Neural progenitor cell (in vitro differentiated cells): Measurements from ENCODE around the gene BMX. TPM values are rescaled to one million over a fixed set of nuclear protein-coding genes. Genes with fewer than 3 reads are reported as not detected.

Experiments
- DNase-seq: peaks from one replicate; pipeline ENCODE4 v3.0.0-alpha.2; 2016; ENCODE audit warnings: low spot score
- H2AFZ ChIP-seq: fragments of 200-600 bp; sonication (generic); replicated peaks from 2 replicates; pipeline ENCODE4 v1.6.1; 2016; ENCODE audit warnings: antibody characterized with exemption
- H3F3A ChIP-seq: fragments of 200-600 bp; sonication (generic); 2 replicates; pipeline ENCODE4 v1.6.1; 2016; ENCODE audit warnings: antibody characterized with exemption, low read depth
- H3K27ac ChIP-seq: fragments of 200-600 bp; sonication (generic); 2 replicates; pipeline ENCODE4 v1.5.1; 2016; ENCODE audit warnings: mild to moderate bottlenecking
- H3K27me3 ChIP-seq: fragments of 200-600 bp; sonication (generic); 2 replicates; pipeline ENCODE4 v1.6.1; 2016; ENCODE audit warnings: mild to moderate bottlenecking, moderate library complexity
- H3K36me3 ChIP-seq: fragments of 200-600 bp; sonication (generic); 2 replicates; pipeline ENCODE4 v1.5.1; 2016
- H3K4me1 ChIP-seq: fragments of 200-600 bp; sonication (generic); 2 replicates; pipeline ENCODE4 v1.6.1; 2016; ENCODE audit warnings: mixed run types
- H3K4me2 ChIP-seq: fragments of 200-600 bp; sonication (generic); 2 replicates; pipeline ENCODE4 v1.6.1; 2016
- H3K4me3 ChIP-seq: fragments of 200-600 bp; sonication (generic); 2 replicates; pipeline ENCODE4 v1.5.1; 2016
- H3K79me2 ChIP-seq: fragments of 200-600 bp; sonication (generic); 2 replicates; pipeline ENCODE4 v1.6.1; 2016; ENCODE audit warnings: low read depth
- H3K9ac ChIP-seq: fragments of 200-600 bp; sonication (generic); 2 replicates; pipeline ENCODE4 v1.6.1; 2016
- H3K9me3 ChIP-seq: fragments of 200-600 bp; sonication (generic); 2 replicates; pipeline ENCODE4 v1.5.1; 2016; ENCODE audit warnings: low read depth
- H4K20me1 ChIP-seq: fragments of 200-600 bp; sonication (generic); 2 replicates; pipeline ENCODE4 v1.6.1; 2016; ENCODE audit warnings: low read depth
- H3K27ac Mint-ChIP-seq: 3 replicates; pipeline ENCODE4 v1.8.0; 2021; ENCODE audit warnings: mixed read lengths
- H3K27me3 Mint-ChIP-seq: 2 replicates; pipeline ENCODE4 v1.8.0; 2022; ENCODE audit warnings: low read depth, mild to moderate bottlenecking, inconsistent platforms, moderate library complexity, mixed read lengths; ENCODE audit not compliant: insufficient read depth
- H3K36me3 Mint-ChIP-seq: 3 replicates; pipeline ENCODE4 v1.8.0; 2021; ENCODE audit warnings: mixed read lengths
- H3K4me1 Mint-ChIP-seq: 3 replicates; pipeline ENCODE4 v1.8.0; 2021; ENCODE audit warnings: mixed read lengths
- H3K4me3 Mint-ChIP-seq: 3 replicates; pipeline ENCODE4 v1.8.0; 2021; ENCODE audit warnings: mild to moderate bottlenecking, moderate library complexity, mixed read lengths
- H3K9me3 Mint-ChIP-seq: 3 replicates; pipeline ENCODE4 v1.8.0; 2020; ENCODE audit warnings: mixed read lengths
- CTCF ChIP-seq: fragments of 200-600 bp; sonication (generic); IDR thresholded peaks from 2 replicates; pipeline ENCODE4 v1.5.1; 2017; ENCODE audit warnings: antibody characterized with exemption, mild to moderate bottlenecking
- EZH2 ChIP-seq: fragments of 200-600 bp; sonication (generic); IDR thresholded peaks from 2 replicates; pipeline ENCODE4 v1.6.1; 2017; ENCODE audit warnings: antibody characterized with exemption, mild to moderate bottlenecking, moderate library complexity
- EZH2phosphoT487 ChIP-seq: fragments of 200-600 bp; sonication (generic); IDR thresholded peaks from 2 replicates; pipeline ENCODE4 v1.6.1; 2017; ENCODE audit warnings: antibody characterized with exemption
- total RNA-seq: library from RNA; depleted of rRNA; stranded (reverse); fragments of >200 nt; gene quantifications from 2 replicates; pipeline ENCODE4 v1.2.3, GENCODE V29; 2015; ENCODE audit warnings: low replicate concordance

BMX gene
- total RNA-seq, 1 donor from 2014 or later: not detected

DNA sequence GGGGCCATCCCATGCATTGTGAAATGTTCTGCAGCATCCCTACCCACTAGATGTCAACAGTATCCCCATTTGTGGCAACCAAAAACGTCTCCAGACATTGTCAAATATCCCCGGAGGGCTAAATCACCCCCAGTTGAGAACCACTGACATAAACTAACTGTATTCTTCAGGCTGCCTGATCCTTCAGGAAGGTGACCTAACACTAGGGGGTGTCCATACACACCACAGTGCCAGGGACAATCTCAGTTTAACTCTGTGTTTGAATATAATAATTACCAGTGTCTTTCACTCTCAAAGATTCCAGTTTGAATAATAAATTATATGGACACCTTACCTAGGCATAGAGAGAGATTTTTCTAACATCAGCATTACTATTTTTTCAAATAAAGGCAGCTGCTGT is 93.8 kb downstream of the BMX start:
- H3K4me3 Mint-ChIP-seq: no peak overlapping the region
- Histone ChIP-seq H3K27me3 (no peaks in the 10 kb centered on the region), H3K9ac (no peak overlapping the region), H3K27ac (no peak overlapping the region), H3K4me3 (no peak overlapping the region), H3K36me3 (no peaks in the 10 kb centered on the region), H3K9me3 (no peaks in the 10 kb centered on the region), H3F3A (no peaks in the 10 kb centered on the region), H4K20me1 (no peaks in the 10 kb centered on the region), H3K4me1 (no peaks in the 10 kb centered on the region), H3K4me2 (no peak overlapping the region), H2AFZ (no peak overlapping the region), H3K79me2 (no peaks in the 10 kb centered on the region)
- no peaks in the 10 kb centered on the region for H3K9me3 Mint-ChIP-seq
- DNase-seq: no peak
- no peak overlapping the region for H3K27ac Mint-ChIP-seq
- TF ChIP-seq EZH2: no peak
- peak; percentile 18 for TF ChIP-seq CTCF
- no peak for TF ChIP-seq EZH2phosphoT487
- H3K4me1 Mint-ChIP-seq: no peaks in the 10 kb centered on the region
- H3K36me3 Mint-ChIP-seq: no peaks in the 10 kb centered on the region
- no peaks in the 10 kb centered on the region for H3K27me3 Mint-ChIP-seq

- no peaks in the 10 kb centered on the region for H3K36me3 ChIP-seq
- no peak overlapping the region for H3K4me3 ChIP-seq
- H3K9ac ChIP-seq: no peak overlapping the region
- H2AFZ ChIP-seq: no peak overlapping the region
- no peaks in the 10 kb centered on the region for H3K9me3 ChIP-seq
- no peaks in the 10 kb centered on the region for H3K27me3 ChIP-seq
- no peak for DNase-seq
- Mint-ChIP-seq H3K36me3 (no peaks in the 10 kb centered on the region), H3K4me3 (no peak overlapping the region), H3K27ac (no peak overlapping the region), H3K4me1 (no peaks in the 10 kb centered on the region), H3K9me3 (no peaks in the 10 kb centered on the region), H3K27me3 (no peaks in the 10 kb centered on the region)
- no peaks in the 10 kb centered on the region for H4K20me1 ChIP-seq
- no peaks in the 10 kb centered on the region for H3F3A ChIP-seq
- H3K79me2 ChIP-seq: no peaks in the 10 kb centered on the region
- no peak overlapping the region for H3K27ac ChIP-seq
- H3K4me2 ChIP-seq: no peak overlapping the region
- H3K4me1 ChIP-seq: no peaks in the 10 kb centered on the region
- TF ChIP-seq CTCF (no peak), EZH2phosphoT487 (no peak), EZH2 (no peak)
Measured at GRCh38 chrX:15598026-15598425, 97.4 kb downstream of the BMX start.

DNA sequence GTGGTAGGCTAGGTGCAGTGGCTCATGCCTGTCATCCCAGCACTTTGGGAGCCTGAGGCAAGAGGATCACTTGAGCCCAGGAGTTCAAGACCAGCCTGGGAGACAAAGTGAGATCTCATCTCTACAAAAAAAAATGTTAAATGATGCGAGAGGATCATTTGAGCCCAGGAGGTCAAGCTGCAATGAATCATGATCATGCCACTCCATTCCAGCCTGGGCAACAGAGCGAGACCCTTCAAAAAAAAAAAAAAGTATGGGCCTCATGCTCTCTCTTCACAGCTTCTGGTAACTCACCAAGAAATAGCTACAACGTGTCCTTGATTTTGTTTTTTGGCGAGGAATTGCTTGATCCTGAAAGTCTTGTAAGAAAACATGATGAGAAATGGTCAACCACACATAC is 98.9 kb downstream of the BMX start:
- DNase-seq: no peak
- Histone ChIP-seq H3K79me2 (no peaks in the 10 kb centered on the region), H3K36me3 (no peaks in the 10 kb centered on the region), H3K4me1 (no peaks in the 10 kb centered on the region), H3K4me3 (no peak overlapping the region), H2AFZ (no peak overlapping the region), H4K20me1 (no peaks in the 10 kb centered on the region), H3K27me3 (no peaks in the 10 kb centered on the region), H3K27ac (no peak overlapping the region), H3K9ac (no peak overlapping the region), H3F3A (no peaks in the 10 kb centered on the region), H3K9me3 (no peaks in the 10 kb centered on the region), H3K4me2 (no peak overlapping the region)
- no peak overlapping the region for H3K27ac Mint-ChIP-seq
- H3K4me3 Mint-ChIP-seq: no peak overlapping the region
- no peaks in the 10 kb centered on the region for H3K36me3 Mint-ChIP-seq
- no peak for TF ChIP-seq EZH2phosphoT487
- no peak for TF ChIP-seq CTCF
- no peak for TF ChIP-seq EZH2
- no peaks in the 10 kb centered on the region for H3K9me3 Mint-ChIP-seq
- H3K27me3 Mint-ChIP-seq: no peaks in the 10 kb centered on the region
- H3K4me1 Mint-ChIP-seq: no peaks in the 10 kb centered on the region
